ENCODE data around the gene MOK. TPM values are rescaled to one million over a fixed set of nuclear protein-coding genes. Genes with fewer than 3 reads are reported as not detected.

The MOK gene
- total RNA-seq, 1 experiment from 2014 or later = 17.6 TPM

GRCh38 chr14:102227184-102227964 is 77.6 kb downstream of the MOK start:
- H3K27me3 ChIP-seq = no peaks in the 10 kb centered on the region
- H3K4me3 ChIP-seq = no peak overlapping the region
- no peak for DNase-seq
- no peaks in the 10 kb centered on the region for H3K9me3 ChIP-seq
- H3K36me3 ChIP-seq = no peaks in the 10 kb centered on the region; the same call in 1 of the 2 replicates

GRCh38 chr14:102226356-102227125 is 78.4 kb downstream of the MOK start:
- DNase-seq = no peak
- H3K36me3 ChIP-seq = no peaks in the 10 kb centered on the region
- no peaks in the 10 kb centered on the region for H3K27me3 ChIP-seq
- H3K4me3 ChIP-seq = no peak overlapping the region
- H3K9me3 ChIP-seq = no peaks in the 10 kb centered on the region

DNA sequence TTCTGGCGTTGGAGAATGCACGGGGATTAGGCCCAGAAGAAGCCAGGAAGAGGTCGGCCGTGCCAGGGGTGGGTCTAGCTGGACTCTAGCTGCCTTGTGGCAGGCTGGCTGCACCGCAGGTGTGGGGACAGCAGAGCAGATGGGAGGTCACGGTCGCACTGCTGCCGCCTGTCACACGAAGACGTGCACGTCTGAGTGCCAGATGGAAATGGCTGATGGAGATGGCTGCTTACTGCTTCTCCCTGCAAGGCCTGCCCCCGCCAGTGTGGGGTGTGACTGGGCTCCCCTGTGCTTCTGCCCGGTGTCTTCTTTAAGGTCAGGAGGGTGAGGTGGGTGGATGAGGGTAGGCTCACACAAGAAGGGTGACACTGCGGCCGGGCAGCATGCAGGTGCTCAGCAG is 79.0 kb downstream of the MOK start:
- Histone ChIP-seq H3K4me3 (no peak overlapping the region), H3K36me3 (no peaks in the 10 kb centered on the region), H3K27me3 (no peaks in the 10 kb centered on the region), H3K9me3 (no peaks in the 10 kb centered on the region)
- DNase-seq = no peak

DNA sequence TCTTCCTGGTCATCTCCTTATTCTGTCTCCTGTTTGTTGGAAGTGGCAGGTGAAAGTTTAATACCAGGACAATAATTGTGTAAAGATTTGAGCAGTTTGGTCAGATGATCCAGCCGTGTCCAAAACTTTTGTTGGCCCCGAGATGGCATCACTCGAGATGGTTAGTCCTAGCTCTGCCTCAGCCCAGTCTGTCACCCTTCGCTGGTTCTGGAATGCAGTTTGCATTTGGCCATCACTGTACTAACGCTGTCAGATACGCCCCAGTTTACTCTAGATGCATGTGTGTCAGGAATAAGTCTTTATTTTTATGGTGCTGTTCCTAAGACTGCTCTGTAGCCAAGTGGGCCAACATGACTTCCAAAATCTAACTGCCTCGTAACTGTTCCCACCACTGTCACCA is 79.6 kb downstream of the MOK start:
- Histone ChIP-seq H3K27me3 (no peaks in the 10 kb centered on the region), H3K9me3 (no peaks in the 10 kb centered on the region), H3K4me3 (no peak overlapping the region), H3K36me3 (no peaks in the 10 kb centered on the region)
- no peak for DNase-seq

- no peaks in the 10 kb centered on the region for H3K36me3 ChIP-seq
- H3K9me3 ChIP-seq = no peaks in the 10 kb centered on the region
- DNase-seq = no peak
- H3K4me3 ChIP-seq = no peak overlapping the region
- no peaks in the 10 kb centered on the region for H3K27me3 ChIP-seq
These were observed 81.3 kb downstream of the MOK start for GRCh38 chr14:102223682-102224081.

DNA sequence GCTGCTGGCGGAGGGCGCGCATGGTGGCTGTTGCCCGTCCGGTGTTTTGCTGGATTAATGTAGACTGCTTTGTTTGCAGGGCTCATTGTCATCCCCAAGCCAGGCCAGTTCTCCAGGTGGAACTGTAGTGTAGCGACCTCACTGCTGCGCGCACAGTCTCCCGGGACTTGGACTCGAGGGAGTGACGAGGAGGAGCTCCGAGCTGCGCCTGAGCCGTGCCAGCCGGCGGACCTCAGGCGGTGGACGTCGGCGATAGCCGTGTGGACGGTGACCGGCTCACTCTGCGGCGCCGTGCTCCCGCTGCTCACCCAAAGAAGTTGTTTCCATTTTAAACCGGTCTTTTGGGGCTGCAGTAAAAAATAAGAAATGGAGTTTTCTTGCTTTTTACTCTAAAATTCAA is 82.2 kb downstream of the MOK start:
- Histone ChIP-seq H3K9me3 (no peaks in the 10 kb centered on the region), H3K36me3 (no peaks in the 10 kb centered on the region), H3K4me3 (no peak overlapping the region), H3K27me3 (no peaks in the 10 kb centered on the region)
- DNase-seq = no peak

DNA sequence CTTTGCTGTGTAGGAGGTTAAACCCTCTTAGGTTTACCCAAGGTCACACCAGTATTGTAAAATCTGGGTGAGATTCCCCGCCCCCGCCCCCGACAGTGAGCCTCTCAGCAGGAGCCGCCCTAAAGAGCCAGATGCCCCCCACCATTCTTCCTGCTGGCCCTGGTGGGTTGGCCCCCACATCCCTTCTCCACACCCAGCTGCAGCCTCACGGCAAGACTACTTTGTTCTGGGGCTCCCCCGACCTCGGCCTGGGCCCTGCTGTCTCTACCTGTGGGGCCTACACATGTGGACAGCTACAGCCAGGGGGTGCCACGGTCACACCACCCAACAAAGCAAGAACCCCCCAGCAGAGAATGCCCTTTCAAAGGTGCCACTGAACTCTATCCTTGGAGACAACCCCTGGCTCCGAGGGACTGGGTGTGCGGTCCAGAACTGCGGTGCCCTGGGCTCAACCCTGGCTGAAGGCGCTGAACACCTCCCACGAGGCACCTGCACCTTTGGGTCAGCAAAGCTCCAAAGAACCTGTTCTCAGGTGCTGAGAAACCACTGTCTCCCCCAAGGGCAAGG is 82.9 kb downstream of the MOK start:
- no peak for DNase-seq
- no peaks in the 10 kb centered on the region for H3K9me3 ChIP-seq
- H3K27me3 ChIP-seq = no peaks in the 10 kb centered on the region
- H3K36me3 ChIP-seq = no peaks in the 10 kb centered on the region
- no peak overlapping the region for H3K4me3 ChIP-seq

DNA sequence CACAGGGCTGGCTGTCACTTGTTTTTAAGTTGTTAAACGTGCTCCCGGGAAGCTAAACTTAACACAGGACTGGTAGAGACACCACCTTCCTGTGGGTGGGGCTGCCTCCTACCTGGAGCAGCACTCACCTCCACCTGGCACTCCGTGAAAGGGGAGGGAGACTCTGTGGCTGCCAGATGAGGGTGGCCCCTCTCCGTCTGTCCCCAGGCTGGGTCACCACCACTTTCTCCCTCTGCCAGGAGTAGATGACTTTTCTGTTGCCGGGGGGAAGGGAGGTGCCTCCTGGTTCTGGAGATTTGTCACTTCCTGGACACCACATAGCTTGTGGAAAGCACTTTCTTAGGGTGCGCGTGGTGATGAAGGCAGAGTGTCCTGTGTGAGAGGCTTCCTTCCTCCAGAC is 83.9 kb downstream of the MOK start:
- no peak overlapping the region for H3K4me3 ChIP-seq
- DNase-seq = no peak
- H3K9me3 ChIP-seq = no peaks in the 10 kb centered on the region
- no peaks in the 10 kb centered on the region for H3K27me3 ChIP-seq
- no peaks in the 10 kb centered on the region for H3K36me3 ChIP-seq

GRCh38 chr14:102220031-102220430 is 84.9 kb downstream of the MOK start:
- H3K36me3 ChIP-seq = no peaks in the 10 kb centered on the region
- H3K27me3 ChIP-seq = no peaks in the 10 kb centered on the region
- no peak overlapping the region for H3K4me3 ChIP-seq
- no peak for DNase-seq
- H3K9me3 ChIP-seq = no peaks in the 10 kb centered on the region

GRCh38 chr14:102219316-102219715 is 85.6 kb downstream of the MOK start:
- H3K27me3 ChIP-seq = no peaks in the 10 kb centered on the region
- no peaks in the 10 kb centered on the region for H3K9me3 ChIP-seq
- no peak for DNase-seq
- no peak overlapping the region for H3K4me3 ChIP-seq
- H3K36me3 ChIP-seq = no peaks in the 10 kb centered on the region

- no peak overlapping the region for H3K4me3 ChIP-seq
- no peak for DNase-seq
- H3K27me3 ChIP-seq = no peaks in the 10 kb centered on the region
- H3K9me3 ChIP-seq = no peaks in the 10 kb centered on the region
- no peaks in the 10 kb centered on the region for H3K36me3 ChIP-seq
These were observed 86.3 kb downstream of the MOK start for GRCh38 chr14:102218688-102219087.

DNA sequence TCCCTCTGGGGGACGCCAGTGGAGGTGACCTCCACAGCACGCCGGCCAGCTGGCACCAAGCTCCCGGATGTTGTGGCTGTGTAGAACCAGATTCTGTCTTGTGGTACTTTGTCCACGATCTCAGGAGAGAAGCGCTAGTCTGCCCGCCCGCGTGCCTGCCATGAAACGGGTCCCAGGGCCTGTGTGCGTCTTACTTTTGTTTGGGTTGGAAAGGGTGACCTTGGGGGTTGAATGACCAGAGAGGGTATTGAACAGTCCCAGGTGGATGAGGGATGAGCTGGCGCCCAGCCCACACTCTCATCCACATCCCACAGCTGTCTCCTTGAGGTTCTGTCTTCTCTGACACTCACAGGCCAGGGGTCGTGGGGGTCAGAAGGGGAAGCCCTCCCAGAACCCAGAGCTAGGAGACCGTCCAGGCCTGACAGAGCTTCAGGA is 87.0 kb downstream of the MOK start:
- DNase-seq = no peak
- Histone ChIP-seq H3K9me3 (no peaks in the 10 kb centered on the region), H3K36me3 (no peaks in the 10 kb centered on the region), H3K27me3 (no peaks in the 10 kb centered on the region), H3K4me3 (no peak overlapping the region)

- DNase-seq = no peak
- Histone ChIP-seq H3K4me3 (no peak overlapping the region), H3K9me3 (no peaks in the 10 kb centered on the region), H3K27me3 (no peaks in the 10 kb centered on the region), H3K36me3 (no peaks in the 10 kb centered on the region)
These were observed 87.6 kb downstream of the MOK start for GRCh38 chr14:102217399-102217798.

GRCh38 chr14:102215576-102216250 is 89.3 kb downstream of the MOK start:
- H3K4me3 ChIP-seq = no peak overlapping the region
- DNase-seq = peak; percentile 29
- H3K36me3 ChIP-seq = no peaks in the 10 kb centered on the region
- no peaks in the 10 kb centered on the region for H3K9me3 ChIP-seq
- no peaks in the 10 kb centered on the region for H3K27me3 ChIP-seq

- DNase-seq = peak; percentile 78
- Histone ChIP-seq H3K27me3 (no peaks in the 10 kb centered on the region), H3K4me3 (no peak overlapping the region), H3K36me3 (no peaks in the 10 kb centered on the region), H3K9me3 (no peaks in the 10 kb centered on the region)
These were observed 89.9 kb downstream of the MOK start for GRCh38 chr14:102215071-102215470.

GRCh38 chr14:102213984-102214658 is 90.8 kb downstream of the MOK start:
- H3K9me3 ChIP-seq = no peaks in the 10 kb centered on the region
- no peaks in the 10 kb centered on the region for H3K27me3 ChIP-seq

More at GRCh38 chr14:102213984-102214658, 90.8 kb downstream of the MOK start:
- no peak for DNase-seq
- Histone ChIP-seq H3K36me3 (no peaks in the 10 kb centered on the region; the same call in 1 of the 2 replicates), H3K4me3 (no peak overlapping the region)

All from MG63 (cell line).